HepG2 (cell line): ENCODE data around the gene TSEN54. TPM values are rescaled to one million over a fixed set of nuclear protein-coding genes. Genes with fewer than 3 reads are reported as not detected.

ENCODE experiments used
- ARID3A ChIP-seq: IDR thresholded peaks from 2 replicates; pipeline ENCODE4 v1.6.1; 2012; ENCODE audit warnings: low read depth, low read length, improper control_type of control experiment
- FOSL2 ChIP-seq: sonication (generic); formaldehyde crosslinking; IDR thresholded peaks from 2 replicates; pipeline ENCODE4 v1.4.0; 2020; ENCODE audit warnings: missing genetic modification reagents
- HIC2 ChIP-seq: sonication (generic); formaldehyde crosslinking; IDR thresholded peaks from 2 replicates; pipeline ENCODE4 v1.9.0; 2022; ENCODE audit warnings: low read depth, missing genetic modification reagents
- NPAS2 ChIP-seq: sonication (generic); formaldehyde crosslinking; IDR thresholded peaks from 2 replicates; pipeline ENCODE4 v1.8.0; 2022; ENCODE audit warnings: mild to moderate bottlenecking, missing genetic modification reagents, borderline replicate concordance
- PAXIP1 ChIP-seq: sonication (generic); formaldehyde crosslinking; conservative IDR thresholded peaks from 2 replicates; pipeline ENCODE4 v1.4.0; 2020; ENCODE audit warnings: mild to moderate bottlenecking, missing genetic modification reagents, moderate library complexity
- PCBP1 ChIP-seq: fragments of 200-400 bp; formaldehyde crosslinking; IDR thresholded peaks from 2 replicates; pipeline ENCODE4 v1.6.1; 2017; ENCODE audit warnings: mild to moderate bottlenecking, low read depth, low read length, borderline replicate concordance
- POGZ ChIP-seq: sonication (generic); formaldehyde crosslinking; IDR thresholded peaks from 2 replicates; pipeline ENCODE4 v1.4.0; 2020; ENCODE audit warnings: mild to moderate bottlenecking, missing genetic modification reagents
- SCMH1 ChIP-seq: sonication (generic); formaldehyde crosslinking; IDR thresholded peaks from 2 replicates; pipeline ENCODE4 v1.9.0; 2021; ENCODE audit warnings: missing genetic modification reagents, mild to moderate bottlenecking, borderline replicate concordance
- SMARCC2 ChIP-seq: fragments of 450-650 bp; IDR thresholded peaks from 2 replicates; pipeline ENCODE4 v1.6.1; 2017; ENCODE audit warnings: antibody characterized with exemption, mild to moderate bottlenecking
- THRA ChIP-seq: sonication (generic); formaldehyde crosslinking; IDR thresholded peaks from 2 replicates; pipeline ENCODE4 v1.4.0; 2020; ENCODE audit warnings: missing genetic modification reagents, borderline replicate concordance
- WIZ ChIP-seq: sonication (generic); formaldehyde crosslinking; IDR thresholded peaks from 2 replicates; pipeline ENCODE4 v1.5.1; 2020; ENCODE audit warnings: mild to moderate bottlenecking, missing genetic modification reagents
- ZMAT5 ChIP-seq: sonication (generic); formaldehyde crosslinking; IDR thresholded peaks from 2 replicates; pipeline ENCODE4 v1.5.0; 2020; ENCODE audit warnings: mild to moderate bottlenecking, low read depth, missing genetic modification reagents, borderline replicate concordance
- ZNF260 ChIP-seq: sonication (generic); formaldehyde crosslinking; IDR thresholded peaks from 2 replicates; pipeline ENCODE4 v1.4.0; 2020; ENCODE audit warnings: missing genetic modification reagents, low read depth, mild to moderate bottlenecking, borderline replicate concordance
- ZNF414 ChIP-seq: sonication (generic); formaldehyde crosslinking; IDR thresholded peaks from 2 replicates; pipeline ENCODE4 v1.5.0; 2020; ENCODE audit warnings: missing genetic modification reagents
- ZNF432 ChIP-seq: sonication (generic); formaldehyde crosslinking; IDR thresholded peaks from 2 replicates; pipeline ENCODE4 v1.5.0; 2020; ENCODE audit warnings: missing genetic modification reagents, mild to moderate bottlenecking, borderline replicate concordance
- ZNF580 ChIP-seq: IDR thresholded peaks from 2 replicates; pipeline ENCODE4 v1.6.1; 2016; ENCODE audit warnings: low read depth, borderline replicate concordance
- polyA plus RNA-seq, 8 experiments: library from polyadenylated mRNA; depleted of rRNA in 3 of 8; stranded (reverse) in 7 of 8; unstranded in 1 of 8; fragments of >200 nt; fragmentation: Illumina TruSeq in 4 of 8; extraction: Trizol in 4 of 8; gene quantifications; 2 replicates each; pipeline versions ENCODE4 v1.2.1 to v1.2.3, GENCODE V29; 2011 to 2016; ENCODE audit warnings: low read depth in 4 of 8, missing spikeins in 1 of 8, mixed read lengths in 1 of 8; ENCODE audit not compliant: insufficient read depth in 1 of 8
- total RNA-seq, 5 experiments: library from RNA; depleted of rRNA; stranded (reverse); fragments of >200 nt; fragmentation: Illumina TruSeq; extraction: Trizol; gene quantifications; 2 replicates each; pipeline ENCODE4 v1.2.3, GENCODE V29; 2016; ENCODE audit warnings: low read depth in 1 of 5

The TSEN54 gene
- total and polyA plus RNA-seq, 2 of the 13 experiments (the other 11 are each of a cell fraction or from before 2014, with no cell fraction given), result 62.9 to 63.3 TPM

GRCh38 chr17:75514299-75514918 lies 1.9 kb upstream of the TSEN54 start (continued):
- TF ChIP-seq SMARCC2, result no peak
- TF ChIP-seq ZNF580 (CRISPR knock-in tag), result no peak
- no peak for TF ChIP-seq ZNF414 (CRISPR knock-in tag)
- no peak for TF ChIP-seq SCMH1 (CRISPR knock-in tag)
- peak; percentile 65; the same call in 1 of the 2 replicates for TF ChIP-seq HIC2 (CRISPR knock-in tag)
- TF ChIP-seq FOSL2 (CRISPR knock-in tag), result 0 out of 2 replicates have a peak, but pooled peaks have one; percentile 30
- no peak for TF ChIP-seq THRA (CRISPR knock-in tag)
- TF ChIP-seq NPAS2, result no peak
- TF ChIP-seq ZNF260, result no peak
- TF ChIP-seq ZMAT5 (CRISPR knock-in tag), result no peak
- 0 out of 2 replicates have a peak, but pooled peaks have one; percentile 15 for TF ChIP-seq PAXIP1 (CRISPR knock-in tag)
- TF ChIP-seq WIZ, result no peak
- no peak for TF ChIP-seq POGZ (CRISPR knock-in tag)
- 0 out of 2 replicates have a peak, but pooled peaks have one; percentile 30 for TF ChIP-seq PCBP1
- TF ChIP-seq ZNF432, result no peak
- TF ChIP-seq ARID3A, result no peak
